Measurements from ENCODE around the gene ASB6. TPM values are rescaled to one million over a fixed set of nuclear protein-coding genes. Genes with fewer than 3 reads are reported as not detected.

The ASB6 gene
- total RNA-seq, 1 donor from 2014 or later: 26.2 TPM

DNA sequence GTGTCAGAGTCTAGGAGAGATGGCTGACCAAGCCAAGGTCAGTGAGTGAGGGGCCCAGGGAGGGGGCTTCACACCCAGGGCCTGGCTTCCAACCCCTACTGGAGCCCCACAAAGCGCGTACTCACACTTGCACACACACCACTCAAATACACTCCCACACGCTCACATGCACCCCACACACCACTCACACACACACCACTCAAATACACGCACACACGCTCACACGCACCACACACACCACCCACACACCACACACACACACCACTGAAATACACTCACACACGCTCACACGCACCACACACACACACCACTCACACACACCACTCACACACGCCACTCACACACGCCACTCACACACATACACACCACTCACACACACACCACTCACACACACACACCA lies 5.7 kb upstream of the ASB6 start:
- Mint-ChIP-seq H3K4me3 (ENCODE audit: unreplicated experiment) (no peak overlapping the region), H3K27ac (ENCODE audit: unreplicated experiment) (no peak overlapping the region), H3K36me3 (ENCODE audit: low read depth, unreplicated experiment) (peaks cover 4% of the 10 kb centered on the region), H3K4me1 (ENCODE audit: unreplicated experiment) (no peaks in the 10 kb centered on the region), H3K27me3 (ENCODE audit: unreplicated experiment) (peaks cover 11% of the 10 kb centered on the region), H3K9me3 (ENCODE audit: unreplicated experiment) (no peaks in the 10 kb centered on the region)
- no peak for DNase-seq (ENCODE audit: low spot score)
- TF ChIP-seq, protein P1, sequence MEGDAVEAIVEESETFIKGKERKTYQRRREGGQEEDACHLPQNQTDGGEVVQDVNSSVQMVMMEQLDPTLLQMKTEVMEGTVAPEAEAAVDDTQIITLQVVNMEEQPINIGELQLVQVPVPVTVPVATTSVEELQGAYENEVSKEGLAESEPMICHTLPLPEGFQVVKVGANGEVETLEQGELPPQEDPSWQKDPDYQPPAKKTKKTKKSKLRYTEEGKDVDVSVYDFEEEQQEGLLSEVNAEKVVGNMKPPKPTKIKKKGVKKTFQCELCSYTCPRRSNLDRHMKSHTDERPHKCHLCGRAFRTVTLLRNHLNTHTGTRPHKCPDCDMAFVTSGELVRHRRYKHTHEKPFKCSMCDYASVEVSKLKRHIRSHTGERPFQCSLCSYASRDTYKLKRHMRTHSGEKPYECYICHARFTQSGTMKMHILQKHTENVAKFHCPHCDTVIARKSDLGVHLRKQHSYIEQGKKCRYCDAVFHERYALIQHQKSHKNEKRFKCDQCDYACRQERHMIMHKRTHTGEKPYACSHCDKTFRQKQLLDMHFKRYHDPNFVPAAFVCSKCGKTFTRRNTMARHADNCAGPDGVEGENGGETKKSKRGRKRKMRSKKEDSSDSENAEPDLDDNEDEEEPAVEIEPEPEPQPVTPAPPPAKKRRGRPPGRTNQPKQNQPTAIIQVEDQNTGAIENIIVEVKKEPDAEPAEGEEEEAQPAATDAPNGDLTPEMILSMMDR (IDR thresholded peaks at IDR 0.05; ENCODE audit: unreplicated experiment): no peak

DNA sequence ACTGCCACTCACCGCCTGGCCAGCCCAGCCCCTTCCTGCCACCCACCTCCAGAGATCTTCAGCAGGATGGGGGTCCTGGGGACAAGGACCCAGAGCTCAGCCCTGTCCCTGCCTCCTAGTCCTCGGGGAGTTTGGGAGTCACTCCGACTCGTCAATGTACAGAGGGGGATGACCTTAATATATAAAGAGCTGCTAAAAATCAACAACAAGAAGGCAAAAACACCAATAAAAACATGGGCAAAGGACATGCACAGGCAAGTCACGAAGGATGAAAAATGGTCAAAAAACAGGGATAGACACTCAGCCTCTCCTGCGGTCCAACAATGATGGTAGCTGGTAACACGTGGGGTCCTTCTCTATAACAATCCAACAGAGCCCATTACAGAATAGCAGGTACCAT lies 4.7 kb upstream of the ASB6 start:
- no peak overlapping the region for H3K27ac Mint-ChIP-seq (ENCODE audit: unreplicated experiment)
- TF ChIP-seq, protein P1 (IDR thresholded peaks at IDR 0.05; ENCODE audit: unreplicated experiment): no peak
- peaks cover 11% of the 10 kb centered on the region for H3K27me3 Mint-ChIP-seq (ENCODE audit: unreplicated experiment)
- H3K36me3 Mint-ChIP-seq (ENCODE audit: low read depth, unreplicated experiment): peaks cover 4% of the 10 kb centered on the region
- no peaks in the 10 kb centered on the region for H3K9me3 Mint-ChIP-seq (ENCODE audit: unreplicated experiment)
- no peaks in the 10 kb centered on the region for H3K4me1 Mint-ChIP-seq (ENCODE audit: unreplicated experiment)
- DNase-seq (ENCODE audit: low spot score): no peak
- H3K4me3 Mint-ChIP-seq (ENCODE audit: unreplicated experiment): no peak overlapping the region

DNA sequence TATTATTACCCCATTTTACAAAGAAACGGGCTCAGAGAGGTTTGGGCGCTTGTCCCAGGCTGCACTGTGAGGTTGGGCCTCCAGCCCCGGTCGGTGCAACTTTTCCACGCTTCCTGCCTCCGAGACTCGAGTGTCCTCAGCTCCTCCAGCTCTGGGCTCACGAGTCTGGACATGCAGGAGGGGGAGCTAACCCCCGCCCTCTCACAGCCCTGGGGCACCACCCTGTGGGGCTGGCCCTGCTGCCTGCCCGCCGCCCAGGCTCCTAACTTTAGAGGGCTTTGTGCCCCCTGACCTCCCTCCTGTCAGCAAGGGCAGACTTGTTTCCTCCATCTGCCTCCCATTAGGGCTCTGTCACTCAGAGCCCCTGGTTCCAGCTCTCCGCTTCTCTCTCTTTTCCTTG lies 4.3 kb upstream of the ASB6 start:
- DNase-seq (ENCODE audit: low spot score): no peak
- Mint-ChIP-seq H3K27me3 (ENCODE audit: unreplicated experiment) (peaks cover 12% of the 10 kb centered on the region), H3K36me3 (ENCODE audit: low read depth, unreplicated experiment) (peaks cover 5% of the 10 kb centered on the region), H3K4me3 (ENCODE audit: unreplicated experiment) (no peak overlapping the region), H3K27ac (ENCODE audit: unreplicated experiment) (no peak overlapping the region), H3K4me1 (ENCODE audit: unreplicated experiment) (peaks cover 2% of the 10 kb centered on the region), H3K9me3 (ENCODE audit: unreplicated experiment) (no peaks in the 10 kb centered on the region)
- TF ChIP-seq, protein P1 (IDR thresholded peaks at IDR 0.05; ENCODE audit: unreplicated experiment): no peak

DNA sequence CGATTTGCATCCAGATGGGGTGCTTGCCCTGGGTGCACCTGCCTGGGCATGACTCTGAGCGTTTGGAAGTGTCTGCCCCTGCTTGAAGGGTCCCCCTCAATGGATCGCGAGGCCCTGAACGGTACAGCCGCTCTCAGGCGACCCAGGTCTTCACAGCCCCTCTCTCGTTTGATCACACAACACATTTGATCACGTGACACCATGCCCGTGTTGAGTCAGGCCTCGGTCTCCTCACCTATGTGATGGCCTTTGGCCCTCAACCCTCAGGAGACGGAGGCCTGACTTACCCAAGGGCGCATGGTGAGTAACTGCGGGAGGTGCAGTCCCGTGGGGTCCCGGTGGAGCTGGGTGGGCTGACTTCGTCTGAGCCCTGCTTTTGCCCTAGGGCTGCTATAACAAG lies 3.0 kb upstream of the ASB6 start:
- H3K4me3 Mint-ChIP-seq (ENCODE audit: unreplicated experiment): no peak overlapping the region
- no peaks in the 10 kb centered on the region for H3K9me3 Mint-ChIP-seq (ENCODE audit: unreplicated experiment)
- peaks cover 12% of the 10 kb centered on the region for H3K27me3 Mint-ChIP-seq (ENCODE audit: unreplicated experiment)
- TF ChIP-seq, protein P1 (IDR thresholded peaks at IDR 0.05; ENCODE audit: unreplicated experiment): no peak
- H3K4me1 Mint-ChIP-seq (ENCODE audit: unreplicated experiment): peaks cover 7% of the 10 kb centered on the region
- peaks cover 9% of the 10 kb centered on the region for H3K36me3 Mint-ChIP-seq (ENCODE audit: low read depth, unreplicated experiment)
- no peak for DNase-seq (ENCODE audit: low spot score)
- no peak overlapping the region for H3K27ac Mint-ChIP-seq (ENCODE audit: unreplicated experiment)

DNA sequence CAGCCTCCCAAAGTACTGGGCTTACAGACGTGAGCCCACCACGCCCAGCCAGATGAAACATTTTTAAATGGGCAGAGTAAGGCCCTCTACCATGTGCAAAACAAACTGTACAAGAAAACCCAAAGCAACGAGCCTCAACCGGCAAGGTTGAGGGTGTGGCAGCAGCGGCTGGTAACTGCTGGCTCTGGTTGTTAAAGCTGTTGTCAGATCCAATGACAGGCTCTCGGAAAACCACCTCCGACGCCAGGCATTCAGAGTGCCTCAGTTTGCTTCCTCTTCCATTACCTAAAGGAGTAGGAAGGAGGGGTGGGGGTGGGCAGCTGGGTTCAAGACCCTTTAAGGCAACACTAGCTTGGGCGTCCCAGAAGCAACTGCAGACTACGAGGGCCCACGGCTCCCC lies 2.4 kb upstream of the ASB6 start:
- TF ChIP-seq, protein P1 (IDR thresholded peaks at IDR 0.05; ENCODE audit: unreplicated experiment): no peak
- Mint-ChIP-seq H3K27ac (ENCODE audit: unreplicated experiment) (no peak overlapping the region), H3K9me3 (ENCODE audit: unreplicated experiment) (no peaks in the 10 kb centered on the region), H3K4me1 (ENCODE audit: unreplicated experiment) (peaks cover 7% of the 10 kb centered on the region), H3K36me3 (ENCODE audit: low read depth, unreplicated experiment) (peaks cover 9% of the 10 kb centered on the region), H3K27me3 (ENCODE audit: unreplicated experiment) (peaks cover 12% of the 10 kb centered on the region), H3K4me3 (ENCODE audit: unreplicated experiment) (no peak overlapping the region)
- DNase-seq (ENCODE audit: low spot score): no peak

Measured in endothelial cell (in vitro differentiated cells).